ENCODE results near the gene CFD.
A peak's percentile ranks its signal among the peaks of the same experiment; 100 is the strongest.
"Not testable (repeated sequence)": the region's sequence is repeated elsewhere in the genome, so short reads cannot be mapped to it uniquely, and the experiment has no call there.

The CFD gene

GRCh38 chr19:888581-889385, 29.3 kb downstream of the CFD start:
- DNase-seq (ENCODE audit: low spot score) = no peak

GRCh38 chr19:889662-890295, 30.3 kb downstream of the CFD start:
- no peak for DNase-seq (ENCODE audit: low spot score)

- no peak for DNase-seq (ENCODE audit: low spot score)
These were observed 31.4 kb downstream of the CFD start for GRCh38 chr19:890831-891230.

GRCh38 chr19:891421-892200, 32.1 kb downstream of the CFD start:
- DNase-seq (ENCODE audit: low spot score) = not testable (repeated sequence)

- DNase-seq (ENCODE audit: low spot score) = no peak
These were observed 32.9 kb downstream of the CFD start for GRCh38 chr19:892243-892893.

GRCh38 chr19:892894-893689, 33.6 kb downstream of the CFD start, which contains the start of the genes MED16 and RNU6-9:
Gene MED16 (minus strand): TSS chr19:893187. CDS start chr19:891131, 2,056 bp downstream.
Gene RNU6-9 (plus strand): TSS chr19:893484.
- DNase-seq (ENCODE audit: low spot score) = peak; percentile 95

- no peak for DNase-seq (ENCODE audit: low spot score)
These were observed 37.0 kb downstream of the CFD start for GRCh38 chr19:896434-896833.

GRCh38 chr19:896999-897398, 37.5 kb downstream of the CFD start:
- DNase-seq (ENCODE audit: low spot score) = no peak

GRCh38 chr19:897442-898039, 38.1 kb downstream of the CFD start:
- DNase-seq (ENCODE audit: low spot score) = no peak

GRCh38 chr19:898663-899062, 39.2 kb downstream of the CFD start:
- no peak for DNase-seq (ENCODE audit: low spot score)

- no peak for DNase-seq (ENCODE audit: low spot score)
These were observed 40.0 kb downstream of the CFD start for GRCh38 chr19:899336-900042.

GRCh38 chr19:900043-900301, 40.5 kb downstream of the CFD start:
- no peak for DNase-seq (ENCODE audit: low spot score)

- no peak for DNase-seq (ENCODE audit: low spot score)
These were observed 41.0 kb downstream of the CFD start for GRCh38 chr19:900302-901111.

GRCh38 chr19:901216-902092, 42.0 kb downstream of the CFD start:
- no peak for DNase-seq (ENCODE audit: low spot score)

- DNase-seq (ENCODE audit: low spot score) = no peak
These were observed 42.6 kb downstream of the CFD start for GRCh38 chr19:902093-902370.

- no peak for DNase-seq (ENCODE audit: low spot score)
These were observed 43.2 kb downstream of the CFD start for GRCh38 chr19:902446-903226.

- DNase-seq (ENCODE audit: low spot score) = peak; percentile 77
These were observed 43.9 kb downstream of the CFD start for GRCh38 chr19:903266-903797.

GRCh38 chr19:904545-904944, 45.1 kb downstream of the CFD start:
- DNase-seq (ENCODE audit: low spot score) = no peak
